ENCODE data around the gene GRM8. TPM values are rescaled to one million over a fixed set of nuclear protein-coding genes. Genes with fewer than 3 reads are reported as not detected.
A peak's percentile ranks its signal among the peaks of the same experiment; 100 is the strongest.

Gene GRM8
- total and polyA plus RNA-seq, 10 of the 15 experiments (the other 5 are each of a cell fraction or from before 2014, with no cell fraction given) = 0.33 to 7.1 (median 0.45) TPM; not detected in 2

DNA sequence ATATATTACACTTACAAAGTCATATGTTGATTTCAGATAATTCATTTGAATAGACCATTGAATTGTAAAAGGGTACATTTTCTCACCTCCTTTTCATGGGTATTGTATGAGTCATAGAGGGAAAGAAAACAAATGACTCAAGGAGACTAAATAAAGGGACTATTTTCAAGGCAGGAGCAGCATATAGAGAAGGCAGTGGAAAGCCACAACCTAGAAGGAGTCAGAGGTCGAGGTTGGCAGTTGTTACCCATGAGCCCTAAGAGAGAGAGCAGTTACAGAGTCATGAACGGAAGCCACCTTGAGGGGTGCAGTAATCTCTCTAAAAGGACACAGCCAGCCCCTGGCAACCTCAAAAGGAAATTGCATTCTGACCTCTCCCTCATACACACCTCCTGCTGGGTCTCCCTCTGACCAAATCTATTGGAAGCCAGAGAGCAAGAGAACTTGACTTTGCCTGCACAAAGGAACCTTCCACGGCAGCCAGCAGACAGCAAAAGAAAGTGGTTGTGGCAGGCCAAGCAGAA lies 137.9 kb downstream of the GRM8 start:
- peak; percentile 52 for ATAC-seq
- no peaks in the 10 kb centered on the region for H3K4me1 ChIP-seq (ENCODE audit: control insufficient read depth, insufficient read depth, low read length)
- ChIA-PET CTCF (no interaction called here), SMC1A (ENCODE audit: uncharacterized antibody, unreplicated experiment) (no interaction called here), RAD21 (ENCODE audit: unreplicated experiment) (no interaction called here), POLR2A (no interaction called here)
- H3K9me3 ChIP-seq (replicated peaks; ENCODE audit: control insufficient read depth, insufficient read depth, low read length) = no peaks in the 10 kb centered on the region
- WGBS (ENCODE audit: insufficient coverage, insufficient replicate concordance, low lambda C conversion rate, missing lambda C conversion rate) = 15% methylated on average over 3 of the region's 3 CpGs
- no peaks in the 10 kb centered on the region for H4K20me1 ChIP-seq (ENCODE audit: control insufficient read depth, insufficient read depth)
- H3K27me3 ChIP-seq (replicated peaks in 1 of 2; ENCODE audit: control insufficient read depth in 2 of 2, insufficient read depth in 2 of 2, low read length in 1 of 2) = no peaks in the 10 kb centered on the region
- no peaks in the 10 kb centered on the region for H3K79me2 ChIP-seq (ENCODE audit: control insufficient read depth, insufficient read depth, low read length)
- in situ Hi-C loops (cut with MboI) = no loop called here
- TF ChIP-seq PML (IDR thresholded peaks at IDR 0.05; ENCODE audit: low read length) (no peak), SIX5 (IDR thresholded peaks at IDR 0.05; ENCODE audit: low read depth, low read length, severe bottlenecking) (no peak), JUNB (IDR thresholded peaks at IDR 0.05) (no peak), EGR1 (IDR thresholded peaks at IDR 0.05; ENCODE audit: borderline replicate concordance in 1 of 2, low read depth in 2 of 2, low read length in 2 of 2) (no peak), NR2F1 (conservative IDR thresholded peaks at IDR 0.05) (no peak), MTA3 (IDR thresholded peaks at IDR 0.05; ENCODE audit: borderline replicate concordance, low read length) (no peak), TCF3 (IDR thresholded peaks at IDR 0.05; ENCODE audit: borderline replicate concordance, insufficient read depth, low read depth, low read length) (no peak), RUNX3 (IDR thresholded peaks at IDR 0.05; ENCODE audit: low read length) (no peak), ZNF274 (IDR thresholded peaks at IDR 0.05; ENCODE audit: insufficient read depth, insufficient read length) (no peak), RAD21 (IDR thresholded peaks at IDR 0.05; ENCODE audit: insufficient read depth, low read depth, low read length) (no peak), PAX5 (IDR thresholded peaks at IDR 0.05; ENCODE audit: borderline replicate concordance, low read depth, low read length) (no peak)
- TF ChIP-seq, protein P1, sequence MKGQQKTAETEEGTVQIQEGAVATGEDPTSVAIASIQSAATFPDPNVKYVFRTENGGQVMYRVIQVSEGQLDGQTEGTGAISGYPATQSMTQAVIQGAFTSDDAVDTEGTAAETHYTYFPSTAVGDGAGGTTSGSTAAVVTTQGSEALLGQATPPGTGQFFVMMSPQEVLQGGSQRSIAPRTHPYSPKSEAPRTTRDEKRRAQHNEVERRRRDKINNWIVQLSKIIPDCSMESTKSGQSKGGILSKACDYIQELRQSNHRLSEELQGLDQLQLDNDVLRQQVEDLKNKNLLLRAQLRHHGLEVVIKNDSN (IDR thresholded peaks at IDR 0.05; ENCODE audit: borderline replicate concordance, extremely low read length, insufficient read depth, low read depth, low read length) = no peak
- H3K36me3 ChIP-seq (ENCODE audit: control insufficient read depth in 2 of 2, insufficient read depth in 2 of 2, low read length in 1 of 2) = no peaks in the 10 kb centered on the region
- H2AFZ ChIP-seq (ENCODE audit: control insufficient read depth, low read depth, low read length) = no peak overlapping the region
- no peak for DNase-seq (ENCODE audit: low read depth, low spot score)
- no peak overlapping the region for H3K4me2 ChIP-seq (ENCODE audit: control insufficient read depth, insufficient read depth)
- BruUV-seq (replicated peaks) = no TSS peak
- intact Hi-C loops (cut with micrococcal nuclease; ENCODE audit: unreplicated experiment) = no loop called here
- no peak overlapping the region for H3K9ac ChIP-seq (ENCODE audit: control insufficient read depth, insufficient read depth, low read length)
- no peak for FAIRE-seq
- H3K27ac ChIP-seq (ENCODE audit: control insufficient read depth, insufficient read depth) = no peak overlapping the region
- H3K4me3 ChIP-seq = no peak overlapping the region

All from GM12878 (cell line).